GM12878 (cell line): ENCODE data around the gene GLS. TPM values are rescaled to one million over a fixed set of nuclear protein-coding genes. Genes with fewer than 3 reads are reported as not detected.
A peak's percentile ranks its signal among the peaks of the same experiment; 100 is the strongest.

ENCODE experiments used
- ATAC-seq: fragments of 200-7000 bp; cut with Tn5 transposase; 3 replicates; pipeline ENCODE4 v1.9.1; 2020; ENCODE audit warnings: mild to moderate bottlenecking, moderate library complexity
- BruUV-seq: library from RNA; stranded (reverse); fragments of 400-500 nt; replicated peaks from 2 replicates; lab custom pipeline; 2021; lab: Mats Ljungman, UMichigan
- CTCF ChIA-PET: fragments of 300-600 bp; sonication (Branson Sonifier 250); formaldehyde crosslinking; extraction: SDS; loops from one replicate; lab custom pipeline; 2021; ENCODE audit warnings: inconsistent platforms; lab: Yijun Ruan, JAX
- POLR2A ChIA-PET: fragments of 350-600 bp; formaldehyde crosslinking; extraction: SDS; loops from one replicate; lab custom pipeline; 2021; ENCODE audit warnings: inconsistent platforms; lab: Charles Lee
- RAD21 ChIA-PET: fragments of 300-600 bp; sonication (Branson Sonifier 250); formaldehyde crosslinking; loops from one replicate; lab custom pipeline; 2023; ENCODE audit warnings: antibody characterized with exemption; ENCODE audit not compliant: unreplicated experiment; lab: Charles Lee
- SMC1A ChIA-PET: fragments of 300-600 bp; sonication (Branson Sonifier 250); formaldehyde crosslinking; loops from one replicate; lab custom pipeline; 2023; ENCODE audit not compliant: unreplicated experiment, uncharacterized antibody; lab: Charles Lee
- DNase-seq: peaks from one replicate; pipeline ENCODE4 v3.0.0-alpha.2; 2011; ENCODE audit warnings: low read depth, low spot score
- FAIRE-seq: peaks from 3 replicates; lab custom pipeline; 2011; peaks lifted over from hg19 to GRCh38; lab: Jason Lieb, UNC
- H2AFZ ChIP-seq: 2 replicates; pipeline ENCODE4 v1.6.0; 2011; ENCODE audit warnings: low read depth, low read length, control low read depth; ENCODE audit not compliant: control insufficient read depth
- H3K27ac ChIP-seq: 2 replicates; pipeline ENCODE4 v1.5.1; 2011; ENCODE audit warnings: control low read depth; ENCODE audit not compliant: control insufficient read depth, insufficient read depth
- H3K27me3 ChIP-seq, 2 experiments: replicated peaks in 1 of 2; 2 replicates each; pipeline versions ENCODE4 v1.6.0 to v1.6.1; 2011; ENCODE audit warnings: low read length in 1 of 2; ENCODE audit not compliant: control insufficient read depth in 2 of 2, insufficient read depth in 2 of 2
- H3K36me3 ChIP-seq, 2 experiments: 2 replicates each; pipeline ENCODE4 v1.5.1; 2011; ENCODE audit warnings: low read length in 1 of 2; ENCODE audit not compliant: control insufficient read depth in 2 of 2, insufficient read depth in 2 of 2
- H3K4me1 ChIP-seq: 2 replicates; pipeline ENCODE4 v1.6.1; 2011; ENCODE audit warnings: mild to moderate bottlenecking, low read length, moderate library complexity, mixed read lengths; ENCODE audit not compliant: control insufficient read depth, insufficient read depth
- H3K4me2 ChIP-seq: 2 replicates; pipeline ENCODE4 v1.6.0; 2011; ENCODE audit warnings: control low read depth; ENCODE audit not compliant: control insufficient read depth, insufficient read depth
- H3K4me3 ChIP-seq: fragments of 200-600 bp; sonication (generic); 2 replicates; pipeline ENCODE4 v1.5.1; 2016
- H3K79me2 ChIP-seq: 2 replicates; pipeline ENCODE4 v1.6.0; 2011; ENCODE audit warnings: low read length; ENCODE audit not compliant: control insufficient read depth, insufficient read depth
- H3K9ac ChIP-seq: 2 replicates; pipeline ENCODE4 v1.8.0; 2011; ENCODE audit warnings: low read length, control low read depth, mixed read lengths; ENCODE audit not compliant: control insufficient read depth, insufficient read depth
- H3K9me3 ChIP-seq: replicated peaks from 3 replicates; pipeline ENCODE4 v1.5.1; 2011; ENCODE audit warnings: mild to moderate bottlenecking, low read length; ENCODE audit not compliant: control insufficient read depth, insufficient read depth
- H4K20me1 ChIP-seq: 2 replicates; pipeline ENCODE4 v1.6.0; 2011; ENCODE audit not compliant: control insufficient read depth, insufficient read depth
- BACH1 ChIP-seq: fragments of 450-650 bp; IDR thresholded peaks from 2 replicates; pipeline ENCODE4 v1.6.1; 2017; ENCODE audit warnings: mild to moderate bottlenecking, borderline replicate concordance
- CBFB ChIP-seq: IDR thresholded peaks from 2 replicates; pipeline ENCODE4 v1.6.1; 2016; ENCODE audit warnings: antibody characterized with exemption, low read depth
- MXI1 ChIP-seq: fragments of 150-350 bp; IDR thresholded peaks from 2 replicates; pipeline ENCODE4 v1.6.1; 2011; ENCODE audit warnings: low read depth, mild to moderate bottlenecking, inconsistent platforms, low read length, improper control_type of control experiment
- POLR2A ChIP-seq: IDR thresholded peaks from 2 replicates; pipeline ENCODE4 v1.6.1; 2011; ENCODE audit warnings: low read depth, mild to moderate bottlenecking, low read length
- RELB ChIP-seq: fragments of 450-650 bp; IDR thresholded peaks from 2 replicates; pipeline ENCODE4 v1.6.1; 2017; ENCODE audit warnings: low read depth, mild to moderate bottlenecking, moderate library complexity
- WGBS: methylation state at CpG from one replicate; pipeline ENCODE4 v1.1.6; 2016; ENCODE audit warnings: low lambda C conversion rate; ENCODE audit not compliant: insufficient replicate concordance, insufficient coverage; ENCODE audit errors: missing lambda C conversion rate; 5-methylcytosine and 5-hydroxymethylcytosine counted together
- in situ Hi-C: fragments of 300-500 bp; cut with MboI; formaldehyde crosslinking; loops from 9 replicates; pipeline ENCODE4 v1.14.3; 2018; ENCODE audit warnings: mixed read lengths
- intact Hi-C: fragments of 100-400 bp; cut with micrococcal nuclease; formaldehyde crosslinking; loops from one replicate; pipeline ENCODE4 v1.14.2; 2022; ENCODE audit not compliant: unreplicated experiment
- polyA plus RNA-seq, 11 experiments: library from polyadenylated mRNA; depleted of rRNA in 4 of 11; unstranded in 6 of 11; stranded (reverse) in 5 of 11; fragments of >200 nt; fragmentation: Nextera tagmentation in 4 of 11; fragmentation: Illumina TruSeq in 1 of 11; extraction: Ambion mirVana in 4 of 11; extraction: Trizol in 1 of 11; gene quantifications; 1 replicate in 1 of 11; 2 replicates in 10 of 11; pipeline versions ENCODE4 v1.2.1 to v1.2.3, GENCODE V29; 2011 to 2016; ENCODE audit warnings: inconsistent platforms in 2 of 11, missing spikeins in 2 of 11, low read depth in 1 of 11
- total RNA-seq, 4 experiments: library from RNA; depleted of rRNA in 3 of 4; stranded (reverse); fragments of >200 nt in 3 of 4; fragmentation: Illumina TruSeq in 1 of 4; extraction: Trizol in 1 of 4; gene quantifications; 2 replicates each; pipeline versions ENCODE4 v1.2.1 to v1.2.3, GENCODE V29; 2013 to 2021

GLS gene
- total and polyA plus RNA-seq, 10 of the 15 experiments (the other 5 are each of a cell fraction or from before 2014, with no cell fraction given), result 15.7 to 145 (median 70.8) TPM

- ChIA-PET POLR2A (interaction anchor here (0.7 to 1.5 kb wide), 2 partner anchors 9 to 941 kb away, joined by 4 read pairs; no protein-coding TSS in a partner anchor), RAD21 (interaction anchor here (0.9 kb wide), 1 partner anchor 36 kb away, joined by 3 read pairs; no protein-coding TSS in a partner anchor), SMC1A (interaction anchor here (2.3 kb wide), 1 partner anchor 12 kb away, joined by 7 read pairs; no protein-coding TSS in a partner anchor), CTCF (interaction anchor here (1.3 to 1.4 kb wide), 2 partner anchors 10 to 11 kb away, joined by 4 to 5 read pairs; no protein-coding TSS in a partner anchor)
- Histone ChIP-seq H2AFZ (no peak overlapping the region), H3K4me1 (peaks cover 2% of the 10 kb centered on the region; the same call in 1 of the 2 replicates), H4K20me1 (peaks cover 10% of the 10 kb centered on the region), H3K27me3 (no peaks in the 10 kb centered on the region), H3K9me3 (peaks cover 3% of the 10 kb centered on the region; the same call in 2 of the 3 replicates), H3K79me2 (peaks cover 8% of the 10 kb centered on the region; the same call in 1 of the 2 replicates), H3K36me3 (peaks cover 44 to 71% of the 10 kb centered on the region in 2 experiments), H3K4me2 (no peak overlapping the region), H3K4me3 (no peak overlapping the region)
- TSS peak; percentile 18 for BruUV-seq
- no peak for FAIRE-seq
- ATAC-seq, result no peak
- WGBS, result 99% methylated on average over 6 of the region's 6 CpGs
- in situ Hi-C loops, result no loop called here
- no peak for TF ChIP-seq MXI1
- peak; percentile 36; the same call in 1 of the 2 replicates for TF ChIP-seq POLR2A
- TF ChIP-seq BACH1, result no peak
- no peak for TF ChIP-seq RELB
- TF ChIP-seq CBFB, result no peak
- TF ChIP-seq, all 136 proteins: peak for 1
- intact Hi-C loops, result no loop called here
- H3K27ac ChIP-seq, result no peak overlapping the region
- no peak overlapping the region for H3K9ac ChIP-seq
- no peak for DNase-seq
Observed at GRCh38 chr2:190993292-190993643, 112.6 kb downstream of the GLS start.
